ENCODE measurements around the gene PACSIN1. TPM values are rescaled to one million over a fixed set of nuclear protein-coding genes. Genes with fewer than 3 reads are reported as not detected.

Gene PACSIN1
- total RNA-seq, 1 donor from 2014 or later: 3.4 TPM

DNA sequence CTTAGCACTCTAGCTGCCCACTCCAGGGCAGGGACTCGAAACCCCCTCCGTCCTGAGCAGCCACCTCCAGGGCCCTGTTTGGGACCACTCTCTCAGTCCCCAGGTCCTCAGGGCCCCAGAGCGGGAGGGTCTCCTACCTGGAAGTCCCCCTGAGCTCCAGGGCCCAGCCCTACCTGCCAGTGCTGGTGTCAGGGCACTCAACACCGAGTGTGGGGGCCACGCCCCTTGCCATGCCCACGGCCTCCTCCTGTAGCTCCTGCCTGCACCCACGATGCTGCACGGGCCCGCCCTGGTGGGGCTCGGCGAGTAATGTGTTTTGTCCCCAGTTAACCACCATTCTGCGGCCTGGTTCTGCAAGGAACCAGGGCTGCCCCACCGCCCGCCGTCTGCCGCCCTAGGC, 68.8 kb downstream of the PACSIN1 start:
- no peak for DNase-seq (ENCODE audit: extremely low spot score, unreplicated experiment)
- Mint-ChIP-seq H3K4me1 (ENCODE audit: unreplicated experiment) (no peaks in the 10 kb centered on the region), H3K4me3 (no peak overlapping the region), H3K27me3 (no peaks in the 10 kb centered on the region), H3K36me3 (no peaks in the 10 kb centered on the region), H3K9me3 (no peaks in the 10 kb centered on the region), H3K27ac (no peak overlapping the region)
- TF ChIP-seq, protein P1, sequence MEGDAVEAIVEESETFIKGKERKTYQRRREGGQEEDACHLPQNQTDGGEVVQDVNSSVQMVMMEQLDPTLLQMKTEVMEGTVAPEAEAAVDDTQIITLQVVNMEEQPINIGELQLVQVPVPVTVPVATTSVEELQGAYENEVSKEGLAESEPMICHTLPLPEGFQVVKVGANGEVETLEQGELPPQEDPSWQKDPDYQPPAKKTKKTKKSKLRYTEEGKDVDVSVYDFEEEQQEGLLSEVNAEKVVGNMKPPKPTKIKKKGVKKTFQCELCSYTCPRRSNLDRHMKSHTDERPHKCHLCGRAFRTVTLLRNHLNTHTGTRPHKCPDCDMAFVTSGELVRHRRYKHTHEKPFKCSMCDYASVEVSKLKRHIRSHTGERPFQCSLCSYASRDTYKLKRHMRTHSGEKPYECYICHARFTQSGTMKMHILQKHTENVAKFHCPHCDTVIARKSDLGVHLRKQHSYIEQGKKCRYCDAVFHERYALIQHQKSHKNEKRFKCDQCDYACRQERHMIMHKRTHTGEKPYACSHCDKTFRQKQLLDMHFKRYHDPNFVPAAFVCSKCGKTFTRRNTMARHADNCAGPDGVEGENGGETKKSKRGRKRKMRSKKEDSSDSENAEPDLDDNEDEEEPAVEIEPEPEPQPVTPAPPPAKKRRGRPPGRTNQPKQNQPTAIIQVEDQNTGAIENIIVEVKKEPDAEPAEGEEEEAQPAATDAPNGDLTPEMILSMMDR (conservative IDR thresholded peaks at IDR 0.05): no peak

DNA sequence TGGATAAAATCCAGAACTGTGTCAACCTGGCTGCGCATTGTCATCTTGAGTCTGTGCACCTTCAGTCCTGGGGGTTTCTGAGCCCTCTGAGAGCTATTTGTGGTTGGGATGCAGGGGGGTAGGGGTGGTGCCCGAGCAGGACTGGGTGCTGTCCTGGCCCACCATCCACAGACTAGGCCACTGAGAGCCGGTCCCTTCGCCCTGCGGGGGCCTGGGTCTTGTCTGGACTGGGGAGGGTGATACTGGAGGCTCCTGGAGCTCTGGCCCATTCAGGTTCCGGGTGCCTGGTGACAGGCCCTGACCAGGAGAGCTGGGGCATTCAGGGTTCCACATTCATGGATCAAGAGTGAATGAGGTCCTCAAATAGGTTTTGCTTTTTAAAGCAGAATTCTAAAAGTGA, 69.3 kb downstream of the PACSIN1 start:
- DNase-seq (ENCODE audit: extremely low spot score, unreplicated experiment): no peak
- no peak overlapping the region for H3K4me3 Mint-ChIP-seq
- no peak overlapping the region for H3K27ac Mint-ChIP-seq
- H3K9me3 Mint-ChIP-seq: no peaks in the 10 kb centered on the region
- H3K4me1 Mint-ChIP-seq (ENCODE audit: unreplicated experiment): no peaks in the 10 kb centered on the region
- TF ChIP-seq, protein P1 (conservative IDR thresholded peaks at IDR 0.05): no peak
- no peaks in the 10 kb centered on the region for H3K36me3 Mint-ChIP-seq
- no peaks in the 10 kb centered on the region for H3K27me3 Mint-ChIP-seq

DNA sequence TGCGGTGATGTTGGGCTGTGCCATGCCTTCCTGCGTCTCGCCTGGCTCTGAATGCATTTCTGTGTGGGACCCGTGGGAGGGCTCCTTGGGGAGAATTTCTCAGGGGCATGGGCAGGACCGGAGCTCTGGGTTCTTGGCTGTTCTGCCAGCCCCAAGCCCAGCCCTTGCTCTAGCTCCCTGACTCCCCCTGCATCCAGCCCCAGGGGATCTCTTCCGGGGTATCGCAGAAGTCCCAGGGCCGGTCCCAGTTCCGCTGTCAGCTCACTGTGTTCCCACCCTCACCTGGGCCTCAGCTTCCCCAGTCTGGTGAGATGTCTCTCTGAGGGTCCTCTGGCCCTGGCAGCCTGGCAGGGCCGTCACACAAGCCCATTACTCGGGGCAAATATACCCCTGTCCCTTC, 69.8 kb downstream of the PACSIN1 start:
- Mint-ChIP-seq H3K4me3 (no peak overlapping the region), H3K9me3 (no peaks in the 10 kb centered on the region), H3K4me1 (ENCODE audit: unreplicated experiment) (no peaks in the 10 kb centered on the region), H3K27me3 (no peaks in the 10 kb centered on the region), H3K36me3 (no peaks in the 10 kb centered on the region), H3K27ac (no peak overlapping the region)
- TF ChIP-seq, protein P1 (conservative IDR thresholded peaks at IDR 0.05): no peak
- no peak for DNase-seq (ENCODE audit: extremely low spot score, unreplicated experiment)

DNA sequence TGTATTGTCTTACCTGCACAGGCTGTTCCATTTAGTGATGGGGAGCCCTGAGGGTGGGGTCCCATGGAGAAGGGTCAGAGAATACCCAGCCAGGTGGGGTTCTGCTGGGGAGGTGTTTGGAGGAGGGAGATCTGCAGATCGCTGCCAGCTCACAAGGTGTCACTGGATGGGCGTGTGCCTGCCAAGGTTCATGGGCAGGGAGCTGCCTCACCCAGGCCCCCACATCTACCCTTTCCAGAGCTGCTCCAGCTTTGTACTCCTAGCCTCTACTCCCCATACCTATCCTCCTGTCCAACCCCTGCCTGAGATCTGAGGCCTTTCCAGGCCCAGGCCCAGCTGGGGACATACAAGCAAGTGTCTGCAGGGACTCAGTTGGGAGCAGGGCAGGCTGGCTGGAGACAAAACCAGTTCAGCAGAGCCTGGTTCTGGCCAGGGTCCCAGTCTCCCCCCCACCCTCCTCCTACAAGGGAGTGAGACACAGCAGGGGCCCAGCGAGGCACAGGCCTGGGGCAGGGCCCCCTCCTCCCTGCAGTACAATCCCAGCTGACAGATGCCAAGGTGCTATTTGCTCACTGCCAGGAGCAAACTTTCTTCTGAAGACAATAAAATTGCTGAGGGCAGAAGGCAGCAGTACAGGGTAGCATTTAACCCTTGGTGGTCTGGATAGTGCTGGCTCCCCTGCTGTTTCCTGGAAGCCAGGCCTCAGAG, 70.5 kb downstream of the PACSIN1 start:
- TF ChIP-seq, protein P1 (conservative IDR thresholded peaks at IDR 0.05): no peak
- no peaks in the 10 kb centered on the region for H3K36me3 Mint-ChIP-seq
- no peaks in the 10 kb centered on the region for H3K27me3 Mint-ChIP-seq
- no peak overlapping the region for H3K27ac Mint-ChIP-seq
- no peaks in the 10 kb centered on the region for H3K4me1 Mint-ChIP-seq (ENCODE audit: unreplicated experiment)
- no peaks in the 10 kb centered on the region for H3K9me3 Mint-ChIP-seq
- DNase-seq (ENCODE audit: extremely low spot score, unreplicated experiment): no peak
- H3K4me3 Mint-ChIP-seq: no peak overlapping the region

DNA sequence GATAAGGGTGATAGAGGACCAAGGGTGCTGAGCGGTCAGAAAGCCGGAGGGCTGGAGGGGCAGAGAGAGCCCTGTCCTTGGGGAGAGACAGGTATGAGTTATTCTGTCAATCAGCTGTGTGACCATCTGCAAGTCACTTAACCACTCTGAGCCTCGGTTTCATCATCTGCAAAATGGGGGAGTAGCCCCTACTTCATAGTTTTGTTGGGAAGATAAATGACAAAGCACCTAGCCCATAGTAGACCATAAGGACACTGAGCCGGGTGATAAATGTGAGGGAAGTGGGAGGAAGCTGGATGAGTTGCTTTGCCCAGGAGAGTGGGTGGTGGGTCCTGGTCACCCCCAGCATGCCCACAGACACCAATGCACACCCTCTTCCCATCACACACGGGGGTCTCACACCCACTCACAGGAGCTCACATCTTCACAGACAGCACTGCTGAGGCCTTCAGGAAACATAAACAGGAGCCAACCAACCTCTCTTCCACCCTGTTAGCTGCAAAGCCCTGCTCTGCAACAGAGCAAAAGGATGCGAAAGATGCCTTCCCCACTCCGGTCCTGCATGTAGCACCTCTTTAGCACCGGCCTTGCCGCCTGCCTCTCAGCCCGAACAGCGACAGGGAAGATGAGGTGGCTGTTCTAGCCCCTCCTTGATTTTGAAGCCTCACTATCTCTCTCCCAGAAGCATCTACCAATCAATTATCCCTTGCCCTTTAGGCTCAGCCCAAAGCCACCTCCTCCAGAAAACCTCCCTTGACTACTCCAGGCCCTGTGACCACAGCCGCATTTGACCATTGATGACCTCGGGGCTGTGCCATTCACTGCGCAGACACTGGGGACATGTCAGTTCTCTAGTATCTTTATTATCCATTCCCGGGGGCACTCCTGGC, 71.3 kb downstream of the PACSIN1 start:
- peak overlapping the region; percentile 13 for H3K27ac Mint-ChIP-seq

More for the DNA sequence above, 71.3 kb downstream of the PACSIN1 start:
- no peak for DNase-seq (ENCODE audit: extremely low spot score, unreplicated experiment)
- H3K4me1 Mint-ChIP-seq (ENCODE audit: unreplicated experiment): no peaks in the 10 kb centered on the region
- no peak overlapping the region for H3K4me3 Mint-ChIP-seq
- H3K9me3 Mint-ChIP-seq: no peaks in the 10 kb centered on the region
- H3K27me3 Mint-ChIP-seq: no peaks in the 10 kb centered on the region
- TF ChIP-seq, protein P1 (conservative IDR thresholded peaks at IDR 0.05): no peak
- H3K36me3 Mint-ChIP-seq: no peaks in the 10 kb centered on the region
